Endodermal cell (in vitro differentiated cells): ENCODE results near the gene C5orf52. TPM values are rescaled to one million over a fixed set of nuclear protein-coding genes. Genes with fewer than 3 reads are reported as not detected.
A peak's percentile ranks its signal among the peaks of the same experiment; 100 is the strongest.
"Not testable (repeated sequence)": the region's sequence is repeated elsewhere in the genome, so short reads cannot be mapped to it uniquely, and the experiment has no call there.

Experiments used
- DNase-seq: peaks from one replicate; pipeline ENCODE4 v3.0.0-alpha.2; 2017
- H3K27ac ChIP-seq: 2 replicates; pipeline ENCODE4 v1.5.1; 2013; ENCODE audit warnings: mild to moderate bottlenecking, low read depth, low read length, moderate library complexity
- H3K27me3 ChIP-seq: 2 replicates; pipeline ENCODE4 v1.6.1; 2013; ENCODE audit warnings: mild to moderate bottlenecking, low read length, moderate library complexity; ENCODE audit not compliant: insufficient read depth, control insufficient read depth, poor library complexity, severe bottlenecking
- H3K36me3 ChIP-seq: 2 replicates; pipeline ENCODE4 v1.7.0; 2013; ENCODE audit warnings: mild to moderate bottlenecking, low read length, moderate library complexity; ENCODE audit not compliant: control insufficient read depth, insufficient read depth
- H3K4me1 ChIP-seq: one replicate; pipeline ENCODE4 v1.7.0; 2013; ENCODE audit warnings: low read length; ENCODE audit not compliant: control insufficient read depth, insufficient read depth
- H3K4me3 ChIP-seq: 2 replicates; pipeline ENCODE4 v1.5.1; 2013; ENCODE audit warnings: mild to moderate bottlenecking, low read length, moderate library complexity
- H3K9ac ChIP-seq: 2 replicates; pipeline ENCODE4 v1.6.1; 2013; ENCODE audit warnings: mild to moderate bottlenecking, low read length, moderate library complexity; ENCODE audit not compliant: poor library complexity, severe bottlenecking; ENCODE audit errors: extremely low read depth
- H3K9me3 ChIP-seq: 2 replicates; pipeline ENCODE4 v1.6.1; 2013; ENCODE audit warnings: mild to moderate bottlenecking, low read length, moderate library complexity; ENCODE audit not compliant: control insufficient read depth
- H3K27ac Mint-ChIP-seq: 2 replicates; pipeline ENCODE4 v1.8.0; 2020; ENCODE audit warnings: mixed read lengths
- H3K27me3 Mint-ChIP-seq: 2 replicates; pipeline ENCODE4 v1.8.0; 2021; ENCODE audit warnings: mild to moderate bottlenecking, mixed read lengths; ENCODE audit not compliant: insufficient read depth
- H3K36me3 Mint-ChIP-seq: 2 replicates; pipeline ENCODE4 v1.8.0; 2020; ENCODE audit warnings: low read depth, mixed read lengths
- H3K4me1 Mint-ChIP-seq: 2 replicates; pipeline ENCODE4 v1.8.0; 2020; ENCODE audit warnings: mixed read lengths
- H3K4me3 Mint-ChIP-seq: 2 replicates; pipeline ENCODE4 v1.8.0; 2020; ENCODE audit warnings: mild to moderate bottlenecking, moderate library complexity, mixed read lengths
- H3K9me3 Mint-ChIP-seq: 2 replicates; pipeline ENCODE4 v1.8.0; 2020; ENCODE audit warnings: mild to moderate bottlenecking, mixed read lengths
- WGBS, 2 experiments: methylation state at CpG; one replicate each; pipeline versions ENCODE4 v1.1.5 to v1.1.7; 2013; ENCODE audit warnings: missing lambda C conversion rate in 2 of 2, mixed read lengths in 1 of 2; ENCODE audit not compliant: insufficient coverage in 1 of 2, insufficient read length in 1 of 2; 5-methylcytosine and 5-hydroxymethylcytosine counted together
- total RNA-seq, 2 donors: library from RNA; stranded (reverse); fragmentation: NEBNext Ultra II Directional in 1 of 2; extraction: Animal tissue kit (Norgen Biotek cat#: 25700) in 1 of 2; gene quantifications; 2 replicates in 1 of 2; 3 replicates in 1 of 2; pipeline ENCODE4 v1.2.1, GENCODE V29; 2021
- TF ChIP-seq, protein P1 (sequence below): fragments of 200-600 bp; sonication (generic); conservative IDR thresholded peaks from 2 replicates; pipeline ENCODE4 v1.5.0; 2021; ENCODE audit warnings: antibody characterized with exemption, mild to moderate bottlenecking

Gene C5orf52
- total RNA-seq, 2 donors from 2014 or later, result not detected

DNA sequence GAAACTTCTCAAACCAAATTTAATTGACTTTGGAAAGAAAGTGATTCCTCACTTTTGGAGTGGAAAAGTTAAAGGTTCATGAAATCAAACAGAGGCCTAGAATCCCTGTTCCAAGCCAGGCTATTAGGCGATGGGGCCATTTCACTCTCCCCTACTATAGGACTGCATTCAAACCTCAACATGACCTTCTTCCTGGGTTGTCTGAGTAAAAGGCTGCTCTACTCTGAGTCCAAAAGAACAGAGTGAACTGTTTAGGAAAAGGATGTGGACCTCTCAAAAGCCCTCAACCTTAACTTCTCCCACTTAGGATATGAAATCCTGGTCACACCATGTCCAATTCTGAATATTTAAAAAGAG is 15.8 kb downstream of the C5orf52 start:
- H3K4me3 Mint-ChIP-seq, result no peak overlapping the region
- 94% methylated on average over 1 of the region's 1 CpG; no CpG with 5 or more reads in 1 of the 2 experiments for WGBS, 2 experiments

DNA sequence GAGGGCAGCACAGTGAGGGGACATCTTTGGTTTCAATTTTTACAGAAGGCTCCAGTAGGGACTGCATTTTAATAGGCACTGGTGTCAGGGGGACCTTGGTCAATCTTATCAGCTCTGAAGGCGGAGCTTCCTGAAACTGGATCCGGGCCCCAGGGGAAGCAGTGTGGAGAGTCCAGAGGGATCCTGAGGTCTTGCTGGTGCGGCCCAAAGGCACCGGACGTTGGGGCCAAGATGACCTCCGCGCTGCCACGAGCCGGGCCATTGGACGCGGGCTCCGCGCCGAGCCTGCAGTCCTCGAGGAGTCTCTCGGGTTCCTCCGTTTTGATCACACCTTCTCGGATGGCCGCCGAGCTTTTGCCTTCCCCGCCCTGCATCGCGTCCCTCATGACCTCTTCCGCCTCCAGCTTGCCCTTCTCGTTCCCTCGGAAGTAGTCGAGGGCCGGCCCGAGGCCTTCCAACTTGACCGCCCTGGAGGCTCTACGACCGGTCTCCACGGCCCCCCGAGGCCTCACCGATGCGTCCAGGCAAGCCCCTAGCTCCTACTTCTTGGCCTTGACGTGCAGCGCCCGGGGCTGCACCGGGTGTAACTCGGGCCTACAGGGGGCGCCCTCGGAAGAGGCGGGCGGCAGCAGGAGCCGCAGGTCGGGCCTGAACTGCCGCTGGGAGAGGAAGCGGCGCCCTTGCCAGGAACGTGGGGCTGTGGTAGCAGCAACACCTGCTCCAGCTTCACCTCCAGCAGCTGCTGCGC is 18.8 kb downstream of the C5orf52 start:
- no peak overlapping the region for H3K9ac ChIP-seq
- H3K9me3 ChIP-seq, result peaks cover 18% of the 10 kb centered on the region
- H3K9me3 Mint-ChIP-seq, result peaks cover 29% of the 10 kb centered on the region
- peak; percentile 49 for DNase-seq
- no peak overlapping the region for H3K4me3 Mint-ChIP-seq
- no peaks in the 10 kb centered on the region for H3K27me3 ChIP-seq
- no peaks in the 10 kb centered on the region for H3K4me1 ChIP-seq
- no peak overlapping the region for H3K27ac Mint-ChIP-seq
- peaks cover 2% of the 10 kb centered on the region for H3K36me3 Mint-ChIP-seq
- H3K27ac ChIP-seq, result no peak overlapping the region
- TF ChIP-seq, protein P1, sequence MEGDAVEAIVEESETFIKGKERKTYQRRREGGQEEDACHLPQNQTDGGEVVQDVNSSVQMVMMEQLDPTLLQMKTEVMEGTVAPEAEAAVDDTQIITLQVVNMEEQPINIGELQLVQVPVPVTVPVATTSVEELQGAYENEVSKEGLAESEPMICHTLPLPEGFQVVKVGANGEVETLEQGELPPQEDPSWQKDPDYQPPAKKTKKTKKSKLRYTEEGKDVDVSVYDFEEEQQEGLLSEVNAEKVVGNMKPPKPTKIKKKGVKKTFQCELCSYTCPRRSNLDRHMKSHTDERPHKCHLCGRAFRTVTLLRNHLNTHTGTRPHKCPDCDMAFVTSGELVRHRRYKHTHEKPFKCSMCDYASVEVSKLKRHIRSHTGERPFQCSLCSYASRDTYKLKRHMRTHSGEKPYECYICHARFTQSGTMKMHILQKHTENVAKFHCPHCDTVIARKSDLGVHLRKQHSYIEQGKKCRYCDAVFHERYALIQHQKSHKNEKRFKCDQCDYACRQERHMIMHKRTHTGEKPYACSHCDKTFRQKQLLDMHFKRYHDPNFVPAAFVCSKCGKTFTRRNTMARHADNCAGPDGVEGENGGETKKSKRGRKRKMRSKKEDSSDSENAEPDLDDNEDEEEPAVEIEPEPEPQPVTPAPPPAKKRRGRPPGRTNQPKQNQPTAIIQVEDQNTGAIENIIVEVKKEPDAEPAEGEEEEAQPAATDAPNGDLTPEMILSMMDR, result peak; percentile 14
- H3K36me3 ChIP-seq, result no peaks in the 10 kb centered on the region
- no peak overlapping the region for H3K4me3 ChIP-seq
- peaks cover 11% of the 10 kb centered on the region for H3K4me1 Mint-ChIP-seq
- peaks cover 5% of the 10 kb centered on the region for H3K27me3 Mint-ChIP-seq
- 93 to 94% methylated on average over 30 to 52 of the region's 52 CpGs for WGBS, 2 experiments

More for the DNA sequence above, 15.8 kb downstream of the C5orf52 start:
- no peaks in the 10 kb centered on the region for H3K36me3 Mint-ChIP-seq
- peaks cover 6% of the 10 kb centered on the region for H3K9me3 ChIP-seq
- TF ChIP-seq, protein P1, result no peak
- peaks cover 12% of the 10 kb centered on the region for H3K9me3 Mint-ChIP-seq
- H3K27me3 Mint-ChIP-seq, result peaks cover 11% of the 10 kb centered on the region
- peak; percentile 5 for DNase-seq
- no peaks in the 10 kb centered on the region for H3K36me3 ChIP-seq
- H3K27ac Mint-ChIP-seq, result no peak overlapping the region
- H3K4me3 ChIP-seq, result no peak overlapping the region
- no peak overlapping the region for H3K27ac ChIP-seq
- H3K4me1 ChIP-seq, result no peaks in the 10 kb centered on the region
- peaks cover 11% of the 10 kb centered on the region for H3K4me1 Mint-ChIP-seq
- H3K27me3 ChIP-seq, result no peaks in the 10 kb centered on the region
- no peak overlapping the region for H3K9ac ChIP-seq

DNA sequence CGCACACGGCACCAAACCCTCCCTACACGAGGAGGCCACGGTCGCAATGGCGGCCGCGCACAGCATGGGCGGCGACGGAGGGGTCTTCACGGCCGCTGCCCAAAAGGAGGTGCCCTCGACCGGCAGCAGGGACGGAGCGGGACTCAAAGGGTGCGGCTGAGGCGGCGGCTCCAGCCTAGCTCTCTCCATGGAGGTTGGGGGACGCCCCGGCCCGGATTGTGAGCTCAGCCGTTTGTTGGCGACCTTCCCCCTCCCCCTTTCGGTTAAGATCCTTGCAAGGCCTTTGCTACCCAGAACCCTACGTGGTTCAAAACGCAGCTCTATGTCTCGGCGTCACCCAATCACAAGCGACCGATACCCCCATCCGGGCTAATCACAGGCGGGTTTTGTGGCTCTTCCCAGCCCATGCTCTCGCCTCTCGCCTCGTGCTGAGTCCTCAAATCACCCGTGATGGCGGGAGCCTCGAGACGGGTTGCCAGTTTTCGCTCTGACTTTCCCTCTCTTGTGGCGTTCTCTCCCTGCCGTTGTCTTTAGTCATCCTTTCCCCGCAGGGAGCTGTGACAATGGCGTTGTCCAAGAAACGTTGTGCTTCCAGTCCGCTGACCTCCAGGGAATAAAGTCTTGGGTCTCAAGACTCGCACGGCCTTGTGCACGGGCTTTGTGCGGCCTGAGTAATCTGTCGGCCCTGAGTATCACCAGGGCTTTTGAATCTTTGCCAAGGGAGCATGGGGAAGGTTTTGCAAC is 19.5 kb downstream of the C5orf52 start:
- Histone ChIP-seq H3K27ac (no peak overlapping the region), H3K4me1 (no peaks in the 10 kb centered on the region), H3K9me3 (peaks cover 26% of the 10 kb centered on the region), H3K4me3 (no peak overlapping the region), H3K9ac (no peak overlapping the region), H3K27me3 (no peaks in the 10 kb centered on the region), H3K36me3 (no peaks in the 10 kb centered on the region)
- Mint-ChIP-seq H3K9me3 (peaks cover 36% of the 10 kb centered on the region), H3K36me3 (peaks cover 2% of the 10 kb centered on the region), H3K4me3 (no peak overlapping the region), H3K27ac (no peak overlapping the region), H3K4me1 (peaks cover 11% of the 10 kb centered on the region), H3K27me3 (peaks cover 5% of the 10 kb centered on the region)
- peak; percentile 34 for DNase-seq
- TF ChIP-seq, protein P1, result no peak
- 95 to 96% methylated on average over 28 to 53 of the region's 53 CpGs for WGBS, 2 experiments

DNA sequence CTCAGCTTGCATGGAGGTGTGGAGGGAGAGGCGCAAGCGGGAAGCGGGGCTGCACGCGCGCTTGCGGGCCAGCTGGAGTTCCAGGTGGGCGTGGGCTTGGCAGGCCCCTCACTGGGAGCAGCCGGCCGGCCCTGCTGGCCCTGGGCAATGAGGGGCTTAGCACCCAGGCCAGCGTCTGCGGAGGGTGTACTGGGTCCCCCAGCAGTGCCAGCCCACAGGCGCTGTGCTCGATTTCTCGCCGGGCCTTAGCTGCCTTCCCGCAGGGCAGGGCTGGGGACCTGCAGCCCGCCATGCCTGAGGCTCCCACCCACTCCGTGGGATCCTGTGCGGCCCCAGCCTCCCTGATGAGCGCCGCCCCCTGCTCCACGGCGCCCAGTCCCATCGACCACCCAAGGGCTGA is 22.5 kb downstream of the C5orf52 start:
- H3K27me3 Mint-ChIP-seq, result not testable (repeated sequence)
- WGBS, 2 experiments, result 90 to 94% methylated on average over 22 to 25 of the region's 25 CpGs

DNA sequence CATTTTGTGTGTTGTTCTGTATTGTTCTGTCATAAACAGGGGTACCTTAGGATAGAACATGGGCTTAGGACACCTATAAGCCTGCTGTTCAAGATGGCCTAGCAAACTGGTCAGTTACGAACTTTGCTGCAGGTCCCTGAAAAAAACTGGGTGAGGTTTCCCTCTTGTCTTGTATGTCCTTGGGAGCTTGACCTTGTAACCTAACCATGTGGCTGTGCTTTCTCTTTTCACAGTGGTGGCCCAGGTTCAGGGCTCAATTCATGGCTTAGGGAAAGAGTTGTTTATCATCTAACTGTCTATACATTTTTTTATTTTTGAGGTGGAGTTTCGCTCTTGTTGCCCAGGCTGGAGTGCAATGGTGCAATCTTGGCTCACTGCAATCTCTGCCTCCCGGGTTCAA is 24.8 kb downstream of the C5orf52 start:
- not testable (repeated sequence) for H3K4me3 ChIP-seq, DNase-seq, H3K27me3 Mint-ChIP-seq, H3K36me3 Mint-ChIP-seq, H3K27ac ChIP-seq, H3K4me1 ChIP-seq, H3K4me1 Mint-ChIP-seq, H3K9ac ChIP-seq, H3K4me3 Mint-ChIP-seq, H3K27me3 ChIP-seq, H3K36me3 ChIP-seq, H3K27ac Mint-ChIP-seq
- peaks cover 67% of the 10 kb centered on the region for H3K9me3 Mint-ChIP-seq
- WGBS, 2 experiments, result 97 to 100% methylated on average over 1 to 3 of the region's 3 CpGs
- H3K9me3 ChIP-seq, result peaks cover 77% of the 10 kb centered on the region

More for the DNA sequence above, 22.5 kb downstream of the C5orf52 start:
- not testable (repeated sequence) for H3K4me3 Mint-ChIP-seq, H3K4me3 ChIP-seq, DNase-seq, H3K36me3 ChIP-seq, H3K27ac ChIP-seq, H3K27ac Mint-ChIP-seq, H3K9ac ChIP-seq, H3K4me1 ChIP-seq, H3K4me1 Mint-ChIP-seq, H3K27me3 ChIP-seq, H3K36me3 Mint-ChIP-seq
- H3K9me3 Mint-ChIP-seq, result peaks cover 56% of the 10 kb centered on the region
- peaks cover 54% of the 10 kb centered on the region for H3K9me3 ChIP-seq
